ENCODE measurements around the gene NDUFAB1. TPM values are rescaled to one million over a fixed set of nuclear protein-coding genes. Genes with fewer than 3 reads are reported as not detected.

The NDUFAB1 gene
- total RNA-seq, 1 experiment from 2014 or later: 98.3 TPM

GRCh38 chr16:23567602-23568001 lies 28.5 kb downstream of the NDUFAB1 start:
- Mint-ChIP-seq H3K27ac (ENCODE audit: low read depth, unreplicated experiment) (no peak overlapping the region), H3K9me3 (ENCODE audit: unreplicated experiment) (peaks cover 7% of the 10 kb centered on the region), H3K4me1 (ENCODE audit: insufficient read depth, unreplicated experiment) (peaks cover 4% of the 10 kb centered on the region), H3K4me3 (ENCODE audit: unreplicated experiment) (no peak overlapping the region), H3K36me3 (ENCODE audit: insufficient read depth, unreplicated experiment) (peaks cover 90% of the 10 kb centered on the region), H3K27me3 (ENCODE audit: insufficient read depth, unreplicated experiment) (no peaks in the 10 kb centered on the region)
- no peak for DNase-seq (ENCODE audit: unreplicated experiment)
- POLR2A ChIA-PET: interaction anchor here (0.6 kb wide), 1 partner anchor 12 kb away, joined by 3 read pairs; no protein-coding TSS in a partner anchor
- intact Hi-C loops (cut with micrococcal nuclease): no loop called here
- no peak for TF ChIP-seq CTCF (IDR thresholded peaks at IDR 0.05; ENCODE audit: unreplicated experiment)
- CTCF ChIA-PET: no interaction called here
- BruUV-seq (replicated peaks): no TSS peak

GRCh38 chr16:23566724-23567123 lies 29.4 kb downstream of the NDUFAB1 start:
- no peak overlapping the region for H3K27ac Mint-ChIP-seq (ENCODE audit: low read depth, unreplicated experiment)
- ChIA-PET POLR2A (no interaction called here), CTCF (no interaction called here)
- intact Hi-C loops (cut with micrococcal nuclease): no loop called here
- DNase-seq (ENCODE audit: unreplicated experiment): no peak
- H3K36me3 Mint-ChIP-seq (ENCODE audit: insufficient read depth, unreplicated experiment): peaks cover 95% of the 10 kb centered on the region
- H3K9me3 Mint-ChIP-seq (ENCODE audit: unreplicated experiment): peaks cover 7% of the 10 kb centered on the region
- no peak for TF ChIP-seq CTCF (IDR thresholded peaks at IDR 0.05; ENCODE audit: unreplicated experiment)
- no peaks in the 10 kb centered on the region for H3K27me3 Mint-ChIP-seq (ENCODE audit: insufficient read depth, unreplicated experiment)
- H3K4me3 Mint-ChIP-seq (ENCODE audit: unreplicated experiment): no peak overlapping the region
- peaks cover 4% of the 10 kb centered on the region for H3K4me1 Mint-ChIP-seq (ENCODE audit: insufficient read depth, unreplicated experiment)
- BruUV-seq (replicated peaks): no TSS peak

- Mint-ChIP-seq H3K27me3 (ENCODE audit: insufficient read depth, unreplicated experiment) (no peaks in the 10 kb centered on the region), H3K9me3 (ENCODE audit: unreplicated experiment) (peaks cover 5% of the 10 kb centered on the region), H3K27ac (ENCODE audit: low read depth, unreplicated experiment) (no peak overlapping the region), H3K4me1 (ENCODE audit: insufficient read depth, unreplicated experiment) (peaks cover 8% of the 10 kb centered on the region), H3K4me3 (ENCODE audit: unreplicated experiment) (no peak overlapping the region), H3K36me3 (ENCODE audit: insufficient read depth, unreplicated experiment) (peaks cover 94% of the 10 kb centered on the region)
- ChIA-PET CTCF (interaction anchor here (0.5 to 1.2 kb wide), 3 partner anchors 13 to 229 kb away, joined by 4 read pairs; no protein-coding TSS in a partner anchor), POLR2A (interaction anchor here (0.6 to 1.1 kb wide), 4 partner anchors 7 to 25 kb away, joined by 3 read pairs; partner anchors contain the start of genes EARS2 and UBFD1)
- BruUV-seq (replicated peaks): no TSS peak
- intact Hi-C loops (cut with micrococcal nuclease): no loop called here
- no peak for TF ChIP-seq CTCF (IDR thresholded peaks at IDR 0.05; ENCODE audit: unreplicated experiment)
- DNase-seq (ENCODE audit: unreplicated experiment): no peak
Observed at GRCh38 chr16:23564575-23565363, 31.3 kb downstream of the NDUFAB1 start.

GRCh38 chr16:23563186-23563585 lies 32.9 kb downstream of the NDUFAB1 start:
- DNase-seq (ENCODE audit: unreplicated experiment): no peak
- no peaks in the 10 kb centered on the region for H3K27me3 Mint-ChIP-seq (ENCODE audit: insufficient read depth, unreplicated experiment)
- POLR2A ChIA-PET: no interaction called here
- peaks cover 82% of the 10 kb centered on the region for H3K36me3 Mint-ChIP-seq (ENCODE audit: insufficient read depth, unreplicated experiment)
- no TSS peak for BruUV-seq (replicated peaks)
- H3K9me3 Mint-ChIP-seq (ENCODE audit: unreplicated experiment): no peaks in the 10 kb centered on the region
- no peak for TF ChIP-seq CTCF (IDR thresholded peaks at IDR 0.05; ENCODE audit: unreplicated experiment)
- peaks cover 4% of the 10 kb centered on the region for H3K4me1 Mint-ChIP-seq (ENCODE audit: insufficient read depth, unreplicated experiment)
- CTCF ChIA-PET: no interaction called here
- H3K27ac Mint-ChIP-seq (ENCODE audit: low read depth, unreplicated experiment): no peak overlapping the region
- no peak overlapping the region for H3K4me3 Mint-ChIP-seq (ENCODE audit: unreplicated experiment)
- intact Hi-C loops (cut with micrococcal nuclease): no loop called here
